Diencephalon (tissue), 1 donor: ENCODE data around the gene IRX4. TPM values are rescaled to one million over a fixed set of nuclear protein-coding genes. Genes with fewer than 3 reads are reported as not detected.

Experiments
- total RNA-seq: library from RNA; depleted of rRNA; stranded (reverse); fragments of >200 nt; gene quantifications from one replicate; pipeline ENCODE4 v1.2.3, GENCODE V29; 2014

IRX4 gene
- not detected for total RNA-seq

DNA sequence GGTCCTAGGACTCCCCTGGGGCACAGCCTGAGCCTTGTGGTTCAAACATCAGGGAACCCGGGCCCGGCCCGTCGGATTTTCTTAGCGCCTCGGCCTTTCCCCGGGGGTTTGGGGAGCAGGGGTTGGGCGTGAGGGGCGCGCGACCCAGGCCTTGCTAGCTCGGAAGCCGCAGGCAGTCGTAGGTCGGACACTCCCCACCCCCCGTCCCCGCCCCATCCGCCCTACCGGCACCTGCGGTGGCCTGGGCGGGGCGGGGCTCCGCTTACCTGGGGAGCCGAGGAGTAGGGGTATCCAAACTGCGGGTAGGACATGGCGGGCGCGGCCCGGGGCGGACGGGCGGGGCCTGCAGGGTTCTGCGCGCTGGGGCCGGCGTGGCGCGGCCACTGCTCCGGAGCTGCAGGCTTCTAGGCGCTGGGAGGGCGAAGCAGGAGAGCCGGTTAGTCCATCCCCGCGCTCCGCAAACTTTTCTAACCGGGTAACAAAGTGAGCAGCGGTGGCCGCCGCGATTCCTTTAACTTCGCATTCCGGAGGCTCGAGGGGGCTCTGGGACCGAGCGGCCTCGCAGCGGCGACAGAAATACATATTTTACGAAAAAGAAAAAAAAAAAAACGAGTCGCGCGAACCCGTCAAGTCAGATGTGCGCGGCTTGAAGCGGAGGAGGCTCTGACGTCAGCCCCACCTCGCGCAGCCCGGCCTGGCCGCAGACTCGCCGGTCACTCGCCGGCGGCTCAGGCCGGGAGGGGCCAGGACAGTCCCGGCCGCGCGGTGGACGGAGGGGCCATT is at the start of gene IRX4:
Gene IRX4 (minus strand): TSS at position 589 of the 783 bp plus-strand sequence. CDS start 278 bp downstream, at position 311.

Other genes with a start within 250 kb of the IRX4 start
- 30.9 TPM for gene MRPL36, start 83.1 kb downstream of the IRX4 start, total RNA-seq
- 21.0 TPM for gene NDUFS6, start 81.5 kb downstream of the IRX4 start, total RNA-seq